ENCODE measurements around the gene PSMD10.

PSMD10 gene

GRCh38 chrX:108070891-108071290, 20.5 kb downstream of the PSMD10 start:
- no peak for DNase-seq

- no peak for DNase-seq
Measured at GRCh38 chrX:108068121-108068520, 23.2 kb downstream of the PSMD10 start.

DNA sequence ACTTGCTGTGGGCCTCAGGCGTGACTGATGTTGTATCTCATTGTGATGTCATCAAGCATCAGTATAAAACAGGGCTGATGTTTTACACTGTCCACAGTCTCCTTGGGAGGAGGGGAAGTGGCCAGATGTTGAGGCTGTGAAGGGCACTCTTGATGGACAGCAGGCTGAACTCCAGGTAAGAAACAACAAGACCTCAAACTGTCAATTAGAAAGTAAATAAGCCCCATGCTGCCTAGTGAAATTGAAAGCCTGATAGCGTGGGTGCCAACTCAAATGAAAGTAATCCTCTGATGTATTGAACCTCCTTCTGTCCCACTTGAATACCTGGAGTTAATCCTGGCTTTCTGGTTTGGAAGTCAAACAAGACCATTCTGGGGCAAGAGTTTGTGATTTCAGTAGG, 26.7 kb downstream of the PSMD10 start:
- no peak for DNase-seq

GRCh38 chrX:108064001-108064400, 27.3 kb downstream of the PSMD10 start:
- DNase-seq, result no peak

DNA sequence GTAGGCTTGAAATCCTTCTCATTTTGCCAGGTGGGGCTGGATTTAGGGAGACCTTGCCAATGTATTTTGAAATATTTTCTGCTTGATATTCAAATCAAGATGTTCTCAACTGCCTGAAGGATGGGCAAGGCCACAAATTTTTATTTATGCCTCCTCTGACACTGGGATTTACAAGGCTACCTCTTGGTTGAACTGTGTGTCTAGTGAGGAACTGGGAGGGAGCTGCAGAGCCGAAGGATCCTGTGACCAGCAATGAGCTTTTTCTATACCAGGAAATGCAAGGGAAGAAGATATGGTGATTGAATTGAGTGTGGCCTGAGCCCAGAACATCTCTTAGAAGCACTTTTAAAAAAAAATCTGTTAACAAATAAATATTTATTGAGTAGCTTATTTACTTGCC, 31.5 kb downstream of the PSMD10 start:
- DNase-seq, result no peak

DNA sequence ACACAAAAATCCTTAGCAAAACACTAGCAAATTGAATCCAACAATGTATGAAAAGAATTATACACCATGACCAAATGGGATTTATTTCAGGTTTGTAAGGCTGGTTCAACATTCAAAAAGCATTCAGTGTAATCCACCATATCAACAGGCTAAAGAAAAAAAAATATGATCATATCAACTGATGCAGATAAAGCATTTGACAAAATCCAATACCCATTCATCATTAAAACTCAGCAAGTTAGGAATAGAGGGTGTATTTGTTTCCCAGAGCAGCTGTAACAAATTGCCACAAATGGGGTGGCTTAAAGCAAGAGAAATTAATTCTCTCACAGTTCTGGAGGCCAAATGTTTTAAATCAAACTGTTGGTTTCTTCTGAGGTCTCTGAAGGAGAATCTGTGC, 35.8 kb downstream of the PSMD10 start:
- no peak for DNase-seq

GRCh38 chrX:108053218-108053617, 38.1 kb downstream of the PSMD10 start:
- DNase-seq, result no peak

- no peak for DNase-seq
Measured at GRCh38 chrX:108049649-108050048, 41.7 kb downstream of the PSMD10 start.

- no peak for DNase-seq
Measured at GRCh38 chrX:108044554-108045256, 46.6 kb downstream of the PSMD10 start, which contains the start of gene VSIG1. Gene VSIG1, plus strand, starts transcription at chrX:108045065. Its CDS starts 66 bp downstream, at chrX:108045131.

GRCh38 chrX:108036298-108036973, 54.9 kb downstream of the PSMD10 start:
- no peak for DNase-seq

DNA sequence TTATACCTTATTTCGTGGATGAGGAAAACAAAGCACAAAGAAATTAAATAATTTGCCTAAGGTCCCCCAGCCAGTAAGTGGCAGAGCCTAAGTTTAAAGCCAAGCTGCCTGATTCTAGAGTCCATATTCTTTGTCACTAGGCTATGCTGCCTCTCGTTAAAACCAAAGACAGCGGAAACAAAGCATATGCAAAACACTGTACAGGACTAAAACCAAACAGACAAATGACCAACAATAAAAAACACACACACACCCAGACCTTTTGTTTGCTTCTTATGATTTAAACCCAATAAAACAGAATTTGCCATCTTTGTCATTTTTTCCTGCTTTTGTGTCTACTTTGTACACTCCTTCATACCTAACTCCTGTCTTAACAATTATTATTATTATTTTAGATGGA, 56.6 kb downstream of the PSMD10 start:
- no peak for DNase-seq
